Parathyroid adenoma (tissue), 2 donors: ENCODE results near the gene KANK2.
A peak's percentile ranks its signal among the peaks of the same experiment; 100 is the strongest.
"Not testable (repeated sequence)": the region's sequence is repeated elsewhere in the genome, so short reads cannot be mapped to it uniquely, and the experiment has no call there.

Source experiments
- H2AFZ ChIP-seq: fragments of 300-600 bp; sonication (generic); one replicate; pipeline ENCODE4 v1.7.0; 2017; ENCODE audit warnings: antibody characterized with exemption, mild to moderate bottlenecking
- H3K27ac ChIP-seq: fragments of 300-600 bp; sonication (generic); one replicate; pipeline ENCODE4 v1.7.0; 2017
- H3K27me3 ChIP-seq: fragments of 300-600 bp; sonication (generic); one replicate; pipeline ENCODE4 v1.7.0; 2017; ENCODE audit warnings: low read length; ENCODE audit not compliant: control insufficient read depth, insufficient read depth
- H3K36me3 ChIP-seq: fragments of 300-600 bp; sonication (generic); one replicate; pipeline ENCODE4 v1.7.0; 2017; ENCODE audit warnings: low read length; ENCODE audit not compliant: control insufficient read depth, insufficient read depth
- H3K4me1 ChIP-seq: fragments of 300-600 bp; sonication (generic); one replicate; pipeline ENCODE4 v1.7.0; 2017; ENCODE audit warnings: control low read depth
- H3K4me2 ChIP-seq: fragments of 300-600 bp; sonication (generic); one replicate; pipeline ENCODE4 v1.7.0; 2017; ENCODE audit warnings: low read length
- H3K4me3 ChIP-seq: fragments of 300-600 bp; sonication (generic); one replicate; pipeline ENCODE4 v1.7.0; 2017; ENCODE audit warnings: low read depth, low read length
- H3K79me2 ChIP-seq: fragments of 300-600 bp; sonication (generic); one replicate; pipeline ENCODE4 v1.7.0; 2017; ENCODE audit warnings: control low read depth
- H3K9ac ChIP-seq: fragments of 300-600 bp; sonication (generic); one replicate; pipeline ENCODE4 v1.7.0; 2017; ENCODE audit warnings: mild to moderate bottlenecking
- H3K9me3 ChIP-seq: fragments of 300-600 bp; sonication (generic); one replicate; pipeline ENCODE4 v1.7.0; 2017; ENCODE audit warnings: low read length; ENCODE audit not compliant: control insufficient read depth
- CTCF ChIP-seq: fragments of 300-600 bp; sonication (generic); IDR thresholded peaks from one replicate; pipeline ENCODE4 v1.7.0; 2017; ENCODE audit warnings: antibody characterized with exemption, mild to moderate bottlenecking
- donor health status: primary hyperparathyroidism.

Gene KANK2

GRCh38 chr19:11127905-11128304 lies 69.4 kb downstream of the KANK2 start:
- H3K9ac ChIP-seq: no peak overlapping the region
- no peaks in the 10 kb centered on the region for H3K79me2 ChIP-seq
- H3K36me3 ChIP-seq: no peaks in the 10 kb centered on the region
- no peak overlapping the region for H3K27ac ChIP-seq
- no peaks in the 10 kb centered on the region for H3K27me3 ChIP-seq
- H3K4me2 ChIP-seq: no peak overlapping the region
- H3K4me3 ChIP-seq: no peak overlapping the region
- no peak for TF ChIP-seq CTCF
- H3K4me1 ChIP-seq: peaks cover 2% of the 10 kb centered on the region
- no peak overlapping the region for H2AFZ ChIP-seq
- H3K9me3 ChIP-seq: no peaks in the 10 kb centered on the region

GRCh38 chr19:11125994-11126685 lies 71.2 kb downstream of the KANK2 start:
- H3K9ac ChIP-seq: no peak overlapping the region
- H3K4me2 ChIP-seq: peak overlapping the region; percentile 23
- no peak overlapping the region for H2AFZ ChIP-seq
- no peak overlapping the region for H3K27ac ChIP-seq
- H3K9me3 ChIP-seq: no peaks in the 10 kb centered on the region
- no peak overlapping the region for H3K4me3 ChIP-seq
- H3K79me2 ChIP-seq: no peaks in the 10 kb centered on the region
- H3K36me3 ChIP-seq: no peaks in the 10 kb centered on the region
- H3K4me1 ChIP-seq: peaks cover 2% of the 10 kb centered on the region
- TF ChIP-seq CTCF: peak; percentile 86
- no peaks in the 10 kb centered on the region for H3K27me3 ChIP-seq

GRCh38 chr19:11124157-11124556 lies 73.2 kb downstream of the KANK2 start:
- H3K9me3 ChIP-seq, H3K79me2 ChIP-seq, H3K9ac ChIP-seq, H3K27ac ChIP-seq, H3K36me3 ChIP-seq, H3K27me3 ChIP-seq, H3K4me2 ChIP-seq, H3K4me1 ChIP-seq, H3K4me3 ChIP-seq, H2AFZ ChIP-seq: not testable (repeated sequence)

- peaks cover 2% of the 10 kb centered on the region for H3K4me1 ChIP-seq
- no peaks in the 10 kb centered on the region for H3K79me2 ChIP-seq
- H3K9me3 ChIP-seq: no peaks in the 10 kb centered on the region
- no peaks in the 10 kb centered on the region for H3K27me3 ChIP-seq
- H3K4me2 ChIP-seq: no peak overlapping the region
- TF ChIP-seq CTCF: no peak
- H3K36me3 ChIP-seq: no peaks in the 10 kb centered on the region
- H3K9ac ChIP-seq: no peak overlapping the region
- H3K27ac ChIP-seq: no peak overlapping the region
- H2AFZ ChIP-seq: no peak overlapping the region
- H3K4me3 ChIP-seq: no peak overlapping the region
These were observed 74.2 kb downstream of the KANK2 start for GRCh38 chr19:11123114-11123513.

GRCh38 chr19:11121963-11122362 lies 75.4 kb downstream of the KANK2 start:
- H2AFZ ChIP-seq, H3K27me3 ChIP-seq, H3K36me3 ChIP-seq, H3K79me2 ChIP-seq, H3K9me3 ChIP-seq, H3K9ac ChIP-seq, H3K4me1 ChIP-seq, H3K4me2 ChIP-seq, H3K4me3 ChIP-seq, H3K27ac ChIP-seq: not testable (repeated sequence)

- Histone ChIP-seq H3K9ac (no peak overlapping the region), H3K27me3 (no peaks in the 10 kb centered on the region), H3K27ac (no peak overlapping the region), H3K4me1 (peaks cover under 1% of the 10 kb centered on the region), H3K36me3 (no peaks in the 10 kb centered on the region), H3K9me3 (no peaks in the 10 kb centered on the region), H3K79me2 (no peaks in the 10 kb centered on the region), H3K4me3 (no peak overlapping the region), H2AFZ (no peak overlapping the region), H3K4me2 (no peak overlapping the region)
- TF ChIP-seq CTCF: no peak
These were observed 80.8 kb downstream of the KANK2 start for GRCh38 chr19:11116507-11116906.
